ENCODE measurements around the gene FAM89B. TPM values are rescaled to one million over a fixed set of nuclear protein-coding genes. Genes with fewer than 3 reads are reported as not detected.

Gene FAM89B
- total and polyA plus RNA-seq, 2 of the 8 experiments (the other 6 are each of a cell fraction or from before 2014, with no cell fraction given), result 15.8 to 32.4 TPM

DNA sequence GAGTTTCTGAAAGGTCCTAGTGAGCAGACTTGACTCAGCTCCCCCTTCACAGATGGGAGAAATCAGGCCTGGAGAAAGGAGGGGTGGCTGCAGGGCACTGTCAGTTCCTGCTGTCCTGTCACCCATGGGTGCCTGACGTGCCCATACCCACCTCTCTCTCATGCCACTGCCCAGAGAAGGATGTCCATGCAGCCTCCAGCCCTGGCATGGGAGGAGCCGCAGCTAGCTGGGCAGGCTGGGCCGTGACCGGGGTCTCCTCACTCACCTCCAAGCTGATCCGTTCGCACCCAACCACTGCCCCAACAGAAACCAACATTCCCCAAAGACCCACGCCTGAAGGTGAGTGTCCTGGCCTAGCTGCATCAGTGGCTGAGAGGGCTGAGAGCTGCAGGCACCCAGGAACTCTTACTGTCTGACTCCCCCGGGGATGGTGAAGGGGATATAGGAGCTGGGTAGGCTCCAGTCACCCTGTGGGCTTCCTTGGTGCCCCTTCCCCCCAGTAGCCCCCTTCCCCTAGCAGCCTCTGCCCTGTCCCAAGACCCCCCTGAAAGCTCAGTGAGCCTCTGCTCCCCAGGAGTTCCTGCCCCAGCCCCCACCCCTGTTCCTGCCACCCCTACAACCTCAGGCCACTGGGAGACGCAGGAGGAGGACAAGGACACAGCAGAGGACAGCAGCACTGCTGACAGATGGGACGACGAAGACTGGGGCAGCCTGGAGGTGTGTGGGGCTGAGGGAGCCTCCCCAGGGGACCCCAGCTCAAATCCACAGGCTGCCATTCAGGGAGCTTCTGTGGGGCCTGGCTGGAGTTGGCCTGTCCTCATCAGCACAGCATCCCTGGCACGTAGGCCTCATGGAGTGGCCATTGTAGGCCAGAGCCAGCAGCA is 35.7 kb upstream of the FAM89B start:
- no peak overlapping the region for H3K14ac ChIP-seq (ENCODE audit: insufficient read length)
- H3K79me2 ChIP-seq (ENCODE audit: control insufficient read depth in 1 of 2, insufficient read depth in 2 of 2, low read length in 2 of 2), result no peaks in the 10 kb centered on the region
- H2BK20ac ChIP-seq (ENCODE audit: low read length), result no peak overlapping the region
- no peak overlapping the region for H3K4me2 ChIP-seq (ENCODE audit: insufficient read depth in 1 of 2, low read depth in 2 of 2, low read length in 2 of 2)
- H2BK15ac ChIP-seq (ENCODE audit: low read length), result no peak overlapping the region
- no peak overlapping the region for H3K18ac ChIP-seq (ENCODE audit: extremely low read depth, low read length)
- no peak overlapping the region for H4K91ac ChIP-seq (replicated peaks; ENCODE audit: insufficient read length, low read length)
- no peak overlapping the region for H2AK5ac ChIP-seq (ENCODE audit: low read depth, low read length)
- no peak overlapping the region for H2AFZ ChIP-seq (ENCODE audit: low read length)
- no peak overlapping the region for H3K4ac ChIP-seq (replicated peaks; ENCODE audit: insufficient read length, low read depth, low read length)
- H2BK120ac ChIP-seq (replicated peaks; ENCODE audit: low read depth, low read length), result no peak overlapping the region
- H2BK12ac ChIP-seq (ENCODE audit: low read depth, low read length), result no peak overlapping the region
- H3K79me1 ChIP-seq (ENCODE audit: low read depth, low read length), result no peaks in the 10 kb centered on the region
- H3K27me3 ChIP-seq (replicated peaks in 1 of 4; ENCODE audit: control insufficient read depth in 3 of 4, extremely low read depth in 1 of 4, insufficient read depth in 3 of 4, low read length in 3 of 4), result peaks cover 0 to 24% (median 13%) of the 10 kb centered on the region in 4 experiments; a peak in 6 of 7 replicates
- H4K20me1 ChIP-seq (replicated peaks in 1 of 2; ENCODE audit: control insufficient read depth in 1 of 2, insufficient read depth in 2 of 2, low read length in 2 of 2), result peaks cover 3 to 21% of the 10 kb centered on the region in 2 experiments
- FAIRE-seq (no peak), DNase-seq (ENCODE audit: low read depth in 1 of 2, low spot score in 2 of 2) (no peak)
- H3K56ac ChIP-seq (replicated peaks; ENCODE audit: insufficient read length, low read depth, low read length), result no peak overlapping the region
- no peak overlapping the region for H4K5ac ChIP-seq (ENCODE audit: insufficient read length, low read depth, low read length)
- 88% methylated on average over 11 of the region's 12 CpGs; no CpG with 5 or more reads in 1 of the 2 experiments for WGBS, 2 experiments (ENCODE audit: extremely low coverage in 1 of 2, insufficient coverage in 1 of 2, insufficient read length in 1 of 2, insufficient replicate concordance in 2 of 2, low coverage in 1 of 2, low lambda C conversion rate in 2 of 2, missing lambda C conversion rate in 1 of 2)
- no peak overlapping the region for H3K9ac ChIP-seq (replicated peaks in 1 of 4; ENCODE audit: extremely low read depth in 1 of 4, low read depth in 3 of 4, low read length in 3 of 4)
- no peak overlapping the region for H3K27ac ChIP-seq (ENCODE audit: low read depth, low read length)
- TF ChIP-seq SRF (IDR thresholded peaks at IDR 0.05; ENCODE audit: low read depth, low read length) (no peak), HDAC6 (IDR thresholded peaks at IDR 0.05; ENCODE audit: low read depth, low read length) (no peak), JUN (IDR thresholded peaks at IDR 0.05; ENCODE audit: low read depth, low read length) (no peak), YY1 (IDR thresholded peaks at IDR 0.05; ENCODE audit: low read depth, low read length) (no peak), POU5F1 (IDR thresholded peaks at IDR 0.05; ENCODE audit: low read depth, low read length) (no peak), SIRT6 (IDR thresholded peaks at IDR 0.05; ENCODE audit: low read length) (no peak)
- peaks cover 5 to 14% (median 7%) of the 10 kb centered on the region in 4 experiments for H3K36me3 ChIP-seq (ENCODE audit: control insufficient read depth in 2 of 4, insufficient read depth in 4 of 4, low read length in 3 of 4)
- peaks cover 15% of the 10 kb centered on the region for H3K23me2 ChIP-seq (ENCODE audit: low read depth, low read length)
- H2BK5ac ChIP-seq (ENCODE audit: low read depth, low read length), result no peak overlapping the region; the same call in 1 of the 2 replicates
- no peak overlapping the region for H3K23ac ChIP-seq (ENCODE audit: insufficient read length)
- H3K4me3 ChIP-seq (ENCODE audit: extremely low read depth in 1 of 4, insufficient read depth in 2 of 4, low read depth in 3 of 4, low read length in 4 of 4), result no peak overlapping the region
- peaks cover 0 to 9% (median 1%) of the 10 kb centered on the region in 4 experiments; a peak in 5 of 7 replicates for H3K4me1 ChIP-seq (replicated peaks in 1 of 4; ENCODE audit: control insufficient read depth in 3 of 4, insufficient read depth in 4 of 4, low read length in 3 of 4)
- no peak overlapping the region for H4K8ac ChIP-seq (ENCODE audit: extremely low read depth, insufficient read depth, low read length)
- H3K9me3 ChIP-seq (ENCODE audit: insufficient read depth in 2 of 2, low read depth in 1 of 2, low read length in 1 of 2), result no peaks in the 10 kb centered on the region
- POLR2A ChIA-PET (ENCODE audit: partially characterized antibody), result interaction anchor here (0.6 to 2.0 kb wide), 7 partner anchors 10 to 251 kb away, joined by 3 to 10 read pairs (median 3); no protein-coding TSS in a partner anchor
- CTCF ChIA-PET (ENCODE audit: partially characterized antibody), result interaction anchor here (0.5 to 1.6 kb wide), 9 partner anchors 10 to 545 kb away, joined by 3 to 4 read pairs (median 3); no protein-coding TSS in a partner anchor

All from H1 (cell line).